HepG2 (cell line): ENCODE results near the gene TPM2. TPM values are rescaled to one million over a fixed set of nuclear protein-coding genes. Genes with fewer than 3 reads are reported as not detected.

ENCODE experiments used
- ATAC-seq: fragments of 200-7000 bp; cut with Tn5 transposase; 3 replicates; pipeline ENCODE4 v1.9.1; 2020; ENCODE audit warnings: mild to moderate bottlenecking, moderate library complexity
- BruUV-seq: library from RNA; stranded (reverse); fragments of 400-500 nt; replicated peaks from 2 replicates; lab custom pipeline; 2021; lab: Mats Ljungman, UMichigan
- CTCF ChIA-PET: fragments of 300-600 bp; formaldehyde crosslinking; extraction: SDS; loops from one replicate; lab custom pipeline; 2021; ENCODE audit warnings: low total read pairs, inconsistent platforms, low intra/inter-chr PET ratio; lab: Yijun Ruan, JAX
- POLR2A ChIA-PET: fragments of 350-600 bp; sonication (Branson Sonifier 250); formaldehyde crosslinking; loops from one replicate; lab custom pipeline; 2020; ENCODE audit warnings: antibody characterized with exemption, inconsistent platforms; lab: Yijun Ruan, JAX
- DNase-seq: peaks from one replicate; pipeline ENCODE4 v3.0.0-alpha.2; 2015; ENCODE audit warnings: low spot score
- FAIRE-seq: peaks from 3 replicates; lab custom pipeline; 2011; peaks lifted over from hg19 to GRCh38; lab: Jason Lieb, UNC
- H2AFZ ChIP-seq: one replicate; pipeline ENCODE4 v1.6.1; 2011; ENCODE audit warnings: low read length, inconsistent platforms
- H3K27ac ChIP-seq: fragments of 300-600 bp; 3 replicates; pipeline ENCODE4 v1.8.0; 2011; ENCODE audit warnings: mixed run types, mild to moderate bottlenecking, mixed read lengths, low read length, inconsistent platforms; ENCODE audit not compliant: insufficient read depth; ENCODE audit errors: extremely low read length
- H3K27me3 ChIP-seq, 2 experiments: fragments of 200-600 bp in 1 of 2; 2 replicates in 1 of 2; 3 replicates in 1 of 2; pipeline versions ENCODE4 v1.6.0 to v1.8.0; 2011; ENCODE audit warnings: low read length in 2 of 2, mild to moderate bottlenecking in 2 of 2, moderate library complexity in 2 of 2, inconsistent platforms in 1 of 2; ENCODE audit not compliant: insufficient read depth in 2 of 2, control insufficient read depth in 1 of 2
- H3K36me3 ChIP-seq, 2 experiments: fragments of 200-600 bp in 1 of 2; replicated peaks in 1 of 2; 2 replicates in 1 of 2; 3 replicates in 1 of 2; pipeline versions ENCODE4 v1.5.1 to v1.8.0; 2011; ENCODE audit warnings: low read length in 2 of 2, inconsistent platforms in 1 of 2; ENCODE audit not compliant: insufficient read depth in 2 of 2, control insufficient read depth in 1 of 2
- H3K4me1 ChIP-seq: 2 replicates; pipeline ENCODE4 v1.5.1; 2012; ENCODE audit warnings: low read length, inconsistent platforms; ENCODE audit not compliant: insufficient read depth
- H3K4me2 ChIP-seq: 2 replicates; pipeline ENCODE4 v1.6.0; 2011; ENCODE audit warnings: low read depth, low read length, inconsistent platforms
- H3K4me3 ChIP-seq, 3 experiments: fragments of 200-600 bp in 1 of 3; sonication (generic), shearing (Covaris generic) in 1 of 3; replicated peaks in 1 of 3; 2 replicates each; pipeline ENCODE4 v1.5.1; 2011 to 2016; ENCODE audit warnings: low read length in 3 of 3, inconsistent platforms in 2 of 3, low read depth in 2 of 3, mild to moderate bottlenecking in 2 of 3, control low read depth in 1 of 3, mixed read lengths in 1 of 3; ENCODE audit not compliant: insufficient read depth in 1 of 3
- H3K79me2 ChIP-seq: one replicate; pipeline ENCODE4 v1.6.1; 2011; ENCODE audit warnings: low read length, inconsistent platforms; ENCODE audit not compliant: insufficient read depth
- H3K9ac ChIP-seq: 2 replicates; pipeline ENCODE4 v1.6.0; 2011; ENCODE audit warnings: mild to moderate bottlenecking, low read depth, low read length, inconsistent platforms; ENCODE audit not compliant: insufficient read depth
- H3K9me3 ChIP-seq: 2 replicates; pipeline ENCODE4 v1.5.1; 2012; ENCODE audit warnings: mild to moderate bottlenecking, low read length
- H4K20me1 ChIP-seq: 2 replicates; pipeline ENCODE4 v1.6.0; 2011; ENCODE audit warnings: inconsistent platforms, mild to moderate bottlenecking, low read length, moderate library complexity; ENCODE audit not compliant: insufficient read depth
- ATF7 ChIP-seq, 2 experiments: fragments of 450-650 bp in 1 of 2; sonication (generic) in 1 of 2; formaldehyde crosslinking in 1 of 2; IDR thresholded peaks; 2 replicates each; pipeline versions ENCODE4 v1.4.0 to v1.6.1; 2016 to 2020; ENCODE audit warnings: antibody characterized with exemption in 1 of 2, mild to moderate bottlenecking in 1 of 2, missing genetic modification reagents in 1 of 2
- DZIP1 ChIP-seq: sonication (generic); formaldehyde crosslinking; IDR thresholded peaks from 2 replicates; pipeline ENCODE4 v1.5.0; 2020; ENCODE audit warnings: mild to moderate bottlenecking, missing genetic modification reagents
- ZIK1 ChIP-seq: sonication (generic); formaldehyde crosslinking; IDR thresholded peaks from 2 replicates; pipeline ENCODE4 v1.5.0; 2020; ENCODE audit warnings: mild to moderate bottlenecking, low read depth, missing genetic modification reagents, borderline replicate concordance
- ZNF44 ChIP-seq: sonication (generic); formaldehyde crosslinking; IDR thresholded peaks from 2 replicates; pipeline ENCODE4 v1.5.1; 2020; ENCODE audit warnings: mild to moderate bottlenecking, missing genetic modification reagents
- WGBS: methylation state at CpG from one replicate; pipeline ENCODE4 v1.1.6; 2017; ENCODE audit warnings: low lambda C conversion rate; 5-methylcytosine and 5-hydroxymethylcytosine counted together
- in situ Hi-C: cut with HindIII; loops from 2 replicates; pipeline ENCODE4 v1.10.0; 2017; ENCODE audit warnings: low pct_unique_long_range_greater_than_20kb; ENCODE audit not compliant: extremely low pct_ligation_motif_present
- intact Hi-C: fragments of 100-400 bp; cut with micrococcal nuclease; formaldehyde crosslinking; loops from one replicate; pipeline ENCODE4 v1.10.0; 2022; ENCODE audit not compliant: unreplicated experiment
- polyA plus RNA-seq, 8 experiments: library from polyadenylated mRNA; depleted of rRNA in 3 of 8; stranded (reverse) in 7 of 8; unstranded in 1 of 8; fragments of >200 nt; fragmentation: Illumina TruSeq in 4 of 8; extraction: Trizol in 4 of 8; gene quantifications; 2 replicates each; pipeline versions ENCODE4 v1.2.1 to v1.2.3, GENCODE V29; 2011 to 2016; ENCODE audit warnings: low read depth in 4 of 8, missing spikeins in 1 of 8, mixed read lengths in 1 of 8; ENCODE audit not compliant: insufficient read depth in 1 of 8
- total RNA-seq, 5 experiments: library from RNA; depleted of rRNA; stranded (reverse); fragments of >200 nt; fragmentation: Illumina TruSeq; extraction: Trizol; gene quantifications; 2 replicates each; pipeline ENCODE4 v1.2.3, GENCODE V29; 2016; ENCODE audit warnings: low read depth in 1 of 5

The TPM2 gene
- total and polyA plus RNA-seq, 2 of the 13 experiments (the other 11 are each of a cell fraction or from before 2014, with no cell fraction given): 3.1 to 10.7 TPM

- Histone ChIP-seq H3K9me3 (no peaks in the 10 kb centered on the region), H4K20me1 (no peaks in the 10 kb centered on the region), H3K79me2 (no peaks in the 10 kb centered on the region), H3K27me3 (no peaks in the 10 kb centered on the region), H2AFZ (no peak overlapping the region), H3K9ac (no peak overlapping the region), H3K4me3 (no peak overlapping the region), H3K4me2 (no peak overlapping the region), H3K27ac (no peak overlapping the region)
- FAIRE-seq: no peak
- in situ Hi-C loops: no loop called here
- WGBS: 89% methylated on average over 10 of the region's 10 CpGs
- BruUV-seq: no TSS peak
- CTCF ChIA-PET: no interaction called here
- TF ChIP-seq DZIP1 (CRISPR knock-in tag) (no peak), ATF7 (IDR thresholded peaks at IDR 0.05) (0 out of 2 replicates have a peak, but pooled peaks have one; percentile 5), ATF7 (CRISPR knock-in tag; IDR thresholded peaks at IDR 0.05) (no peak), ZNF44 (CRISPR knock-in tag) (no peak), ZIK1 (CRISPR knock-in tag) (no peak)
- TF ChIP-seq, all 625 proteins: peak for 1
- H3K36me3 ChIP-seq: no peaks in the 10 kb centered on the region
- POLR2A ChIA-PET: no interaction called here
- DNase-seq (no peak), ATAC-seq (no peak)
- H3K4me1 ChIP-seq: peaks cover 28% of the 10 kb centered on the region
- intact Hi-C loops: no loop called here
Observed at GRCh38 chr9:35682520-35683315, 7.0 kb downstream of the TPM2 start.
